Transverse colon (tissue), 4 donors: ENCODE measurements around the gene ABCG1.

ENCODE experiments used
- CTCF ChIP-seq, 5 experiments: fragments of 200-600 bp in 3 of 5; fragments of 450-650 bp in 2 of 5; sonication (generic) in 3 of 5; IDR thresholded peaks; 1 replicate in 2 of 5; 2 replicates in 3 of 5; pipeline ENCODE4 v1.5.1; 2016 to 2017; ENCODE audit warnings: antibody characterized with exemption in 5 of 5, inconsistent platforms in 3 of 5, mild to moderate bottlenecking in 2 of 5, moderate library complexity in 1 of 5
- POLR2A ChIP-seq: fragments of 450-650 bp; IDR thresholded peaks from one replicate; pipeline ENCODE4 v1.6.1; 2016; ENCODE audit warnings: antibody characterized with exemption, mild to moderate bottlenecking, moderate library complexity
- POLR2AphosphoS5 ChIP-seq, 3 donors: sonication (generic); formaldehyde crosslinking; IDR thresholded peaks; one replicate each; pipeline ENCODE4 v1.6.1; 2016; ENCODE audit warnings: antibody characterized with exemption in 3 of 3

GRCh38 chr21:42293649-42294272 lies 74.8 kb downstream of the ABCG1 start:
- TF ChIP-seq POLR2AphosphoS5 (IDR thresholded peaks at IDR 0.05), result no peak
- TF ChIP-seq CTCF (IDR thresholded peaks at IDR 0.05), result no peak
- TF ChIP-seq POLR2A, result no peak
